ENCODE data around the gene CES5A. TPM values are rescaled to one million over a fixed set of nuclear protein-coding genes. Genes with fewer than 3 reads are reported as not detected.

Gene CES5A
- total and polyA plus RNA-seq, 11 donors: 0.10 to 0.51 (median 0.20) TPM; not detected in 8

GRCh38 chr16:55899857-55900256 lies 24.7 kb upstream of the CES5A start:
- no peak for DNase-seq
- 48 to 63% (median 52%) methylated on average over 3 of the region's 3 CpGs for WGBS, 4 donors
- intact Hi-C loops (cut with DNase I): no loop called here
- Histone ChIP-seq H3K36me3 (no peaks in the 10 kb centered on the region), H3K27ac (no peak overlapping the region), H3K4me1 (no peaks in the 10 kb centered on the region), H3K27me3 (no peaks in the 10 kb centered on the region), H3K9me3 (peaks cover 0 to 24% (median under 1%) of the 10 kb centered on the region in 12 donors), H3K4me3 (no peak overlapping the region)
- ATAC-seq: no peak
- TF ChIP-seq CTCF (IDR thresholded peaks at IDR 0.05) (no peak), POLR2A (IDR thresholded peaks at IDR 0.05) (no peak)

GRCh38 chr16:55898592-55898991 lies 23.4 kb upstream of the CES5A start:
- Histone ChIP-seq H3K36me3 (no peaks in the 10 kb centered on the region), H3K4me1 (no peaks in the 10 kb centered on the region), H3K4me3 (no peak overlapping the region), H3K27ac (no peak overlapping the region), H3K9me3 (peaks cover 0 to 26% (median 3%) of the 10 kb centered on the region in 12 donors), H3K27me3 (no peaks in the 10 kb centered on the region)
- TF ChIP-seq POLR2A (IDR thresholded peaks at IDR 0.05) (no peak), CTCF (IDR thresholded peaks at IDR 0.05) (no peak)
- intact Hi-C loops (cut with DNase I): no loop called here
- DNase-seq (no peak), ATAC-seq (no peak)
- WGBS, 4 donors: 74 to 88% (median 82%) methylated on average over 1 of the region's 1 CpG

GRCh38 chr16:55892821-55893220 lies 17.6 kb upstream of the CES5A start:
- ATAC-seq (no peak), DNase-seq (no peak)
- Histone ChIP-seq H3K4me3 (no peak overlapping the region), H3K9me3 (peaks cover 0 to 50% (median 16%) of the 10 kb centered on the region in 12 donors), H3K27ac (no peak overlapping the region), H3K4me1 (no peaks in the 10 kb centered on the region), H3K27me3 (no peaks in the 10 kb centered on the region), H3K36me3 (no peaks in the 10 kb centered on the region)
- TF ChIP-seq POLR2A (IDR thresholded peaks at IDR 0.05) (no peak), CTCF (IDR thresholded peaks at IDR 0.05) (no peak)
- 61 to 92% (median 77%) methylated on average over 2 of the region's 2 CpGs for WGBS, 4 donors
- intact Hi-C loops (cut with DNase I): no loop called here

GRCh38 chr16:55889518-55889917 lies 14.3 kb upstream of the CES5A start:
- 77 to 82% (median 79%) methylated on average over 2 of the region's 2 CpGs for WGBS, 4 donors
- Histone ChIP-seq H3K27me3 (no peaks in the 10 kb centered on the region), H3K4me3 (no peak overlapping the region), H3K4me1 (no peaks in the 10 kb centered on the region), H3K27ac (no peak overlapping the region), H3K9me3 (peaks cover 0 to 39% (median 16%) of the 10 kb centered on the region in 12 donors), H3K36me3 (no peaks in the 10 kb centered on the region)
- intact Hi-C loops (cut with DNase I): no loop called here
- no peak for ATAC-seq
- no peak for DNase-seq
- TF ChIP-seq POLR2A (IDR thresholded peaks at IDR 0.05) (no peak), CTCF (IDR thresholded peaks at IDR 0.05) (no peak)

All from heart left ventricle (tissue), 16 donors.